Natural killer cell treated with Interleukin-12 subunit alpha and Interleukin-12 subunit beta and Interleukin-15 and Interleukin-18, amount 100 ng/mL, for 72 hours (primary cell): ENCODE results near the gene ABCC1. TPM values are rescaled to one million over a fixed set of nuclear protein-coding genes. Genes with fewer than 3 reads are reported as not detected.
A peak's percentile ranks its signal among the peaks of the same experiment; 100 is the strongest.
"Not testable (repeated sequence)": the region's sequence is repeated elsewhere in the genome, so short reads cannot be mapped to it uniquely, and the experiment has no call there.

Source experiments
- ATAC-seq, 2 donors: fragments of 150-1000 bp; cut with Tn5 transposase in 1 of 2; sonication (Bioruptor Pico), chemical (Tn5 transposase) in 1 of 2; 2 replicates each; pipeline ENCODE4 v1.10.0; 2021
- DNase-seq: peaks from one replicate; pipeline ENCODE4 v3.0.0; 2022; ENCODE audit warnings: low spot score
- H3K27ac Mint-ChIP-seq, 2 donors: 1 replicate in 1 of 2; 2 replicates in 1 of 2; pipeline ENCODE4 v1.8.0; 2022; ENCODE audit warnings: mixed read lengths in 2 of 2, mild to moderate bottlenecking in 1 of 2, moderate library complexity in 1 of 2
- H3K27me3 Mint-ChIP-seq, 2 donors: 1 replicate in 1 of 2; 2 replicates in 1 of 2; pipeline ENCODE4 v1.8.0; 2022; ENCODE audit warnings: mixed read lengths in 2 of 2
- H3K36me3 Mint-ChIP-seq: one replicate; pipeline ENCODE4 v1.8.0; 2022; ENCODE audit warnings: mixed read lengths
- H3K4me1 Mint-ChIP-seq, 2 donors: 1 replicate in 1 of 2; 2 replicates in 1 of 2; pipeline ENCODE4 v1.8.0; 2022; ENCODE audit warnings: low read depth in 2 of 2, mixed read lengths in 2 of 2, mild to moderate bottlenecking in 1 of 2
- H3K4me3 Mint-ChIP-seq: one replicate; pipeline ENCODE4 v1.8.0; 2022; ENCODE audit warnings: mixed read lengths
- H3K9me3 Mint-ChIP-seq: 2 replicates; pipeline ENCODE4 v1.8.0; 2022; ENCODE audit warnings: mixed read lengths
- total RNA-seq, 2 donors: library from RNA; stranded (reverse); gene quantifications; one replicate each; pipeline ENCODE4 v1.2.3, GENCODE V29; 2022

Gene ABCC1
- total RNA-seq: 100 to 1,000 TPM in 1 of 2 donors, 10 to 100 TPM in 1; 43.1 to 106 TPM

DNA sequence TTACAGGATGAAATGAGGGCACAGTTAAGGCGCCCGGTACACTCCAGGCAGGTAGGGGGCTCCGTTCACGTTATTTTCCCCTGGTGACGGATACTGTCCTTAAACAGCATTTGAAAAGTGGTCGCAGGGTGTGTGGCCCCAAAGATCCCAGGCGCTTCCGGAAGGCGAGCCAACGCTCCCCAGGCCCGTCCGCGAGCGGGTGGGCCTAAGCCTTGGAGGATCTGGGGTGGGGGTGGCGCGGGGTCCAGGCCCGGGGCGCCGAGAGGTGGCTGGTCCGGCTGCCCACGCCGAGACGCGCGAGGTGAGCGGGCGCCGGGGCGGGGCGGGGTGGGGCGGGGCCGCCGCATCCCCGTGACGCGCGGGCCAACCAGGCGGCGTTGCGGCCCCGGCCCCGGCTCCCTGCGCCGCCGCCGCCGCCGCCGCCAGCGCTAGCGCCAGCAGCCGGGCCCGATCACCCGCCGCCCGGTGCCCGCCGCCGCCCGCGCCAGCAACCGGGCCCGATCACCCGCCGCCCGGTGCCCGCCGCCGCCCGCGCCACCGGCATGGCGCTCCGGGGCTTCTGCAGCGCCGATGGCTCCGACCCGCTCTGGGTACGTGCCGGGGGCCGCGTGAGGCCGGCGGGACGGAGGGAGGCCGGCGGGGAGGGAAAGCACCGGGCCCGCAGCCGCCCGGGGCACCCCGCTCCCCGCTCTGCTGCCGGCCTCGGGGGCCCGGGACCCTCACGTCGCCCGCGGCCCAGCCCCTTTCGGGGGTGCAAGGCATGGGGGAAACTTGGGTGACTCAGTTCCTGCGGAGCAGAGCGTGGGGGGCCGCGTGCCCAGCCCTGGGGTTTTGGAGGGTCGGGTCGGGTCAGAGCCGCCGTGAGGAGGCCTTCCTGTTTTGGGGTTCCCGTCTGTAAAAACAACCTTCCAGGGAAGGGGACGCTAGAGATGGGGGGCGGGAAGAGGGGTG is at the start of gene ABCC1:
TSS of gene ABCC1 (plus strand) at position 407 of the 951 bp plus-strand sequence. CDS start at position 543, 136 bp downstream.
- peaks cover 29 to 30% of the 10 kb centered on the region in 2 donors for H3K4me1 Mint-ChIP-seq
- no peaks in the 10 kb centered on the region for H3K9me3 Mint-ChIP-seq
- peak within 1 kb of the TSS; percentile 97 for H3K4me3 Mint-ChIP-seq
- DNase-seq (peak; percentile 71), ATAC-seq (peak; percentile 89 to 92)
- no peaks in the 10 kb centered on the region for H3K27me3 Mint-ChIP-seq
- H3K36me3 Mint-ChIP-seq: no peaks in the 10 kb centered on the region
- H3K27ac Mint-ChIP-seq: peak within 1 kb of the TSS; percentile 93 to 95

DNA sequence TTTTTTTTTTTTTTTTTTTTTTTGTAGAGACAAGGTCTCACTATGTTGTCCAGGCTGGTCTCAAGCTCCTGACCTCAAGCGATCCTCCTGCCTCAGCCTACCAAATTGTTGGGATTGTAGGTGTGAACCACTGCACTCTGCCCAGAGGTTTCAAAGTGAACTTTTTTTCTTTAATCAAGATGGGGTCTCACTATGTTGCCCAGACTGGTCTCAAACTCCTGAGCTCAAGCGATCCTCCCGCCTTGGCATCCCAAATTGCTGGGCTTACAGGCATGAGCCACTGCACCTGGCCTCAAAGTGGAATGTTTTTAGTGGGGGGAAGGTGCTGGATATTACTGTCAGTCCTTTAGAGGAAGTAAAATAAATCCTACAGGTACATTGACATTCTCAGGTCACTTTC is 49.1 kb upstream of the ABCC1 start:
- Mint-ChIP-seq H3K36me3 (no peaks in the 10 kb centered on the region), H3K4me3 (no peak overlapping the region), H3K4me1 (peaks cover 2 to 15% of the 10 kb centered on the region in 2 donors), H3K27ac (no peak overlapping the region), H3K27me3 (peaks cover 3 to 8% of the 10 kb centered on the region in 2 donors), H3K9me3 (no peaks in the 10 kb centered on the region)
- no peak for DNase-seq
- no peak for ATAC-seq

- Mint-ChIP-seq H3K4me1 (peaks cover 2 to 15% of the 10 kb centered on the region in 2 donors), H3K27ac (no peak overlapping the region), H3K27me3 (peaks cover 3 to 8% of the 10 kb centered on the region in 2 donors), H3K36me3 (no peaks in the 10 kb centered on the region), H3K9me3 (no peaks in the 10 kb centered on the region), H3K4me3 (no peak overlapping the region)
- DNase-seq (no peak), ATAC-seq (no peak)
These were observed 48.4 kb upstream of the ABCC1 start for GRCh38 chr16:15900901-15901500.

DNA sequence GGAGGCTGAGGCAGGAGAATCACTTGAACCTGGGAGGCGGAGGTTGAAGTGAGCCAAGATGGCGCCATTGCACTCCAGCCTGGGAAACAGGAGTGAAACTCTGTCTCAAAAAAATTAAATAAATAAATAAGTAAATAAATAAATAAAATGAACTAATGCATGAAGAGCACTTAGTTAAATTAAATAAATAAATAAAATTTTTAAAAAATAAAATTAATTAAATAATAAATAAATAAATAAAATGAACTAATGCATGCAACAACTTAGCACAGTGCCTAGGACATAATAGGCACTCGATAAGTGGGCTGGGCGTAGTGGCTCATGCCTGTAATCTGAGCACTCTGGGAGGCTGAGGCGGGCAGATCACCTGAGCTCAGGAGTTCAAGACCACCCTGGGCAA is 45.5 kb upstream of the ABCC1 start:
- Mint-ChIP-seq H3K27ac (no peak overlapping the region), H3K9me3 (no peaks in the 10 kb centered on the region), H3K27me3 (peaks cover 3 to 8% of the 10 kb centered on the region in 2 donors), H3K4me1 (peaks cover 0 to 5% of the 10 kb centered on the region in 2 donors), H3K36me3 (no peaks in the 10 kb centered on the region), H3K4me3 (no peak overlapping the region)
- ATAC-seq: no peak
- no peak for DNase-seq

- H3K27ac Mint-ChIP-seq: no peak overlapping the region
These were observed 43.0 kb upstream of the ABCC1 start for GRCh38 chr16:15906439-15906838.

GRCh38 chr16:15907863-15908478 is 41.4 kb upstream of the ABCC1 start:
- ATAC-seq (peak; percentile 85 to 89), DNase-seq (peak; percentile 12)
- no peaks in the 10 kb centered on the region for H3K36me3 Mint-ChIP-seq
- H3K27me3 Mint-ChIP-seq: peaks cover 0 to 8% of the 10 kb centered on the region in 2 donors
- peaks cover 4 to 6% of the 10 kb centered on the region in 2 donors for H3K4me1 Mint-ChIP-seq
- H3K9me3 Mint-ChIP-seq: no peaks in the 10 kb centered on the region
- H3K27ac Mint-ChIP-seq: no peak overlapping the region
- H3K4me3 Mint-ChIP-seq: no peak overlapping the region

More at GRCh38 chr16:15906439-15906838, 43.0 kb upstream of the ABCC1 start:
- Mint-ChIP-seq H3K9me3 (no peaks in the 10 kb centered on the region), H3K4me3 (no peak overlapping the region), H3K4me1 (no peaks in the 10 kb centered on the region), H3K36me3 (no peaks in the 10 kb centered on the region), H3K27me3 (peaks cover 3 to 8% of the 10 kb centered on the region in 2 donors)
- DNase-seq (peak; percentile 49), ATAC-seq (no peak)

- ATAC-seq: no peak
- Mint-ChIP-seq H3K9me3 (no peaks in the 10 kb centered on the region), H3K36me3 (no peaks in the 10 kb centered on the region), H3K27ac (no peak overlapping the region), H3K27me3 (no peaks in the 10 kb centered on the region), H3K4me1 (peaks cover 4 to 8% of the 10 kb centered on the region in 2 donors), H3K4me3 (no peak overlapping the region)
- no peak for DNase-seq
These were observed 38.2 kb upstream of the ABCC1 start for GRCh38 chr16:15911198-15911597.

DNA sequence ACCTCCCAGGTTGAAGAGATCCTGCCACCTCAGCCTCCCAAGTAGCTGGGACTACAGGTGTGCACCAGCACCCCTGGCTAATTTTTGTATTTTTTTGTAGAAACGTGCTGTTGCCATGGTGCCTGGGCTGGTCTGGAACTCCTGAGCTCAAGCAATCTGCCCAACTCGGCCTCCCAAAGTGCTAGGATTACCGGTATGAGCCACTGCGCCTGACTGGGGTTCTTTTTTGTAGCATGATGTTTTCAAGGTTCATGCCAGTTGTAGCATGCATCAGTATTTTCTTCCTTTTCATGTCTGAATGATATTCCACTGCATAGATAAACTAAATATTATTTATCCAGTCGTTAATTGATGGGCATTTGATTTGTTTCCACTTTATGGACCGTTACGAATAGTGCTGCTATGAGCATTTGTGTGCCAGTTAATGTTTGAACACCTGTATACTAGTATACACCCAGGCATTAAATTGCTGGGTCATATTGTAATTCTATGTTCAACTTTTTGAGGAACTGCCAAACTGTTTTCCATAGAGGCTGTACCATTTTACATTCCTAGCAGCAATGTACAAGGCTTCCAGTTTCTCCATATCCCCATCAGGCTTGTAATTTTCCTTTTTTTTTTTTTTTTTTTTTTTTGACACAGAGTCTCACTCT is 36.2 kb upstream of the ABCC1 start:
- DNase-seq (no peak), ATAC-seq (no peak)
- H3K27me3 Mint-ChIP-seq: no peaks in the 10 kb centered on the region
- peak overlapping the region; percentile 46 for H3K4me3 Mint-ChIP-seq
- peaks cover 4 to 8% of the 10 kb centered on the region in 2 donors for H3K4me1 Mint-ChIP-seq
- H3K36me3 Mint-ChIP-seq: no peaks in the 10 kb centered on the region
- H3K27ac Mint-ChIP-seq: peak overlapping the region; percentile 51 to 82
- H3K9me3 Mint-ChIP-seq: no peaks in the 10 kb centered on the region

DNA sequence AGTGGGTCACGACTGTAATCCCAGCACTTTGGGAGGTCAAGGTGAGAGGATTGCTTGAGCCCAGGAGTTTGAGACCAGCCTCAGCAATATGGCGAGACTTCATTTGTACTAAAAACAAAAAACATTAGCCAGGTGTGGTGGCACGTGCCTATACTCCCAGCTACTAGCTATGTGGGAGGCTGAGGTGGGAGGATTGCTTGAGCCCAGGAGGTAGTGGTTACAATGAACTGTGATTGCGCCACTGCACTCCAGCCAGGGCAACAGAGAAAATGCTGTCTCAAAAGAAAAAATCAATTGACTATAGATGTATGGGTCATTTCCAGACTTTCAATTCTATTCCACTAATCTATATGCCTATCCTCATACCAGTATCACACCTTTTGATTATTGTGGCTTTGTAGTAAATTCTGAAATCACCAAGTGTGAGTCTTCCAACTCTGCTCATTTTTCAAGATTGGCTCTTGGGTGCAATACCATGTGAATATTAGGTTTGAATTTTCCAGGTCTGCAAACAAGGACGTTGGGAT is 33.8 kb upstream of the ABCC1 start:
- peaks cover 4 to 8% of the 10 kb centered on the region in 2 donors for H3K4me1 Mint-ChIP-seq
- ATAC-seq (peak in 1 of 2 donors; percentile 74), DNase-seq (no peak)
- H3K27me3 Mint-ChIP-seq: no peaks in the 10 kb centered on the region
- H3K4me3 Mint-ChIP-seq: no peak overlapping the region
- no peaks in the 10 kb centered on the region for H3K36me3 Mint-ChIP-seq
- no peaks in the 10 kb centered on the region for H3K9me3 Mint-ChIP-seq
- no peak overlapping the region for H3K27ac Mint-ChIP-seq

DNA sequence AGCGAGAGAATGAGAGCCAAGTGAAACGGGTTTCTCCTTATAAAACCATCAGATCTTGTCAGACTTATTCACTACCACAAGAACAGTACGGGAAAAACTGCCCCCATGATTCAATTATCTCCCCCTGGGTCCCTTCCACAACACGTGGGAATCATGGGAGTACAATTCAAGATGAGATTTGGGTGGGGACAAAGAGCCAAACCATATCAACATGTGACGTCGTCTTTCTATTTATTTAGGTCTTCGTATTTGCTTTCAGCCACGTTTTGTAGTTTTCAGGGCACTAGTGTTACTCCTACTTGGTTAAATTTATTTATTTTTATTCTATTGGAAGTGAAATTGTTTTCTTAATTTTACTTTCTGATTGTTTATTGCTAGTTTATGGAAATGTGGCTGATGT is 33.1 kb upstream of the ABCC1 start:
- H3K9me3 Mint-ChIP-seq: no peaks in the 10 kb centered on the region
- no peaks in the 10 kb centered on the region for H3K27me3 Mint-ChIP-seq
- H3K27ac Mint-ChIP-seq: no peak overlapping the region
- no peak for DNase-seq
- H3K4me1 Mint-ChIP-seq: peaks cover 4 to 8% of the 10 kb centered on the region in 2 donors
- no peak overlapping the region for H3K4me3 Mint-ChIP-seq
- H3K36me3 Mint-ChIP-seq: no peaks in the 10 kb centered on the region
- ATAC-seq: no peak

- not testable (repeated sequence) for H3K4me3 Mint-ChIP-seq, H3K27me3 Mint-ChIP-seq, H3K9me3 Mint-ChIP-seq, ATAC-seq, H3K4me1 Mint-ChIP-seq, H3K27ac Mint-ChIP-seq, H3K36me3 Mint-ChIP-seq
- peak; percentile 1 for DNase-seq
These were observed 31.1 kb upstream of the ABCC1 start for GRCh38 chr16:15918314-15918713.

DNA sequence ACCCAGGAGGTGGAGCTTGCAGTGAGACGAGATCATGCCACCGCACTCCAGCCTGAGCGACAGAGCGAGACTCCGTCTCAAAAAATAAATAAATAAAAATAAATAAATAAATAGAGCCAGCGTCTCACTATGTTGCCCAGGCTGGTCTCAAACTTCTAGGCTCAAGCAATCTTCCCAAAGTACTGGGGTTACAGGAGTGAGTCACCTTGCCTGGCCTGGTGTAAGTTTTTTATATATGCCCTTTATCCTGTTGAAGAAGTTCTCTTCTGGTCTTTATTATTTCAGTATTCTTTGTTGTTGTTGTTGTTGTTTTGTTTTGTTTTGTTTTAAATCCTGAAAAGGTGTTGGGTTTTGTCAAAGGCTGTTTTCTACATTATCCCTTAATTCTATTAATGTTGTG is 30.1 kb upstream of the ABCC1 start:
- DNase-seq (no peak), ATAC-seq (no peak)
- no peaks in the 10 kb centered on the region for H3K9me3 Mint-ChIP-seq
- no peak overlapping the region for H3K4me3 Mint-ChIP-seq
- no peaks in the 10 kb centered on the region for H3K4me1 Mint-ChIP-seq
- no peaks in the 10 kb centered on the region for H3K27me3 Mint-ChIP-seq
- H3K36me3 Mint-ChIP-seq: no peaks in the 10 kb centered on the region
- no peak overlapping the region for H3K27ac Mint-ChIP-seq

GRCh38 chr16:15924996-15925395 is 24.4 kb upstream of the ABCC1 start:
- Mint-ChIP-seq H3K27me3 (no peaks in the 10 kb centered on the region), H3K4me1 (no peaks in the 10 kb centered on the region), H3K4me3 (no peak overlapping the region), H3K36me3 (no peaks in the 10 kb centered on the region), H3K9me3 (no peaks in the 10 kb centered on the region), H3K27ac (no peak overlapping the region)
- ATAC-seq (no peak), DNase-seq (no peak)
